Stimulated activated CD8-positive, alpha-beta memory T cell treated with anti-CD3 and anti-CD28 coated beads, Interleukin-4, amount 100 ng/mL, for 48 hours (primary cell): Measurements from ENCODE around the gene S100A14.
A peak's percentile ranks its signal among the peaks of the same experiment; 100 is the strongest.
"Not testable (repeated sequence)": the region's sequence is repeated elsewhere in the genome, so short reads cannot be mapped to it uniquely, and the experiment has no call there.

Experiments used
- DNase-seq: peaks from one replicate; pipeline ENCODE4 v3.0.0-alpha.2; 2020

The S100A14 gene

GRCh38 chr1:153616144-153616916 is at the start of gene S100A14:
S100A14 (minus strand) TSS chr1:153616325; CDS start chr1:153615858, 467 bp downstream.
- no peak for DNase-seq

DNA sequence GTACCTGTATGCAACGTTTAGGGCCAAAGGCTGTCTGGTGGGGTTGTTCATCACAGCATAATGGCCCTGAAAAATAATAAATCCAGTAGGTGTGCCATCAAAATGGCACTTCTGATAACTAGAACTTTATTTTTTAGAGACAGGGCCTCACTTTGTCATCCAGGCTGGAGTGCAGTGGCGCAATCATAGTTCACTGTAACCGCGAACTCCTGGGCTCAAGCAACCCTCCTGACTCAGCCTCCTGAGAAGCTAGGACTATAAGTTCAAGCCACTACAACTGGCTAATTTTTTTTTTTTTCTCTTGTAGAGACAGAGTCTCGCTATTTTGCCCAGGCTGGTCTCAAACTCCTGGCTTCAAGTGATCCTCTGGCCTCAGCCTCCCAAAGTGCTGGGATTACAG is 47.1 kb upstream of the S100A14 start:
- DNase-seq, result no peak

- no peak for DNase-seq
These were observed 46.1 kb upstream of the S100A14 start for GRCh38 chr1:153662269-153662668.

GRCh38 chr1:153661111-153661708 is 45.1 kb upstream of the S100A14 start:
- DNase-seq, result no peak

DNA sequence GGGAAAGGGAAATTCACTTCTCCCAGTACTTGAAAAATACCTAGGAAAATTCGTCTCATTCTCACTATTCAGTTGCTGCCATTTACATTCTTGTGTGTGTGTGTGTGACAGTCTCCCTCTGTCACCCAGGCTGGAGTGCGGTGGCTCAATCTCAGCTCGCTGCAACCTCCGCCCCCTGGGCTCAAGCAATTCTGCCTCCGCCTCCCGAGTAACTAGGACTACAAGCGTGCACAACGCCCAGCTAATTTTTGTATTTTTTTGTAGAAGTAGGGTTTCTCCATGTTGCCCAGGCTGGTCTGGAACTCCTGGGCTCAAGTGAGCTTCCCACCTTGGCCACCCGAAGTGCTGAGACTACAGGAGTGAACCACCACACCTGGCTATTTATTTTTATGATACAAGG is 43.5 kb upstream of the S100A14 start:
- DNase-seq, result no peak

- DNase-seq, result no peak
These were observed 43.0 kb upstream of the S100A14 start for GRCh38 chr1:153659175-153659534.

- peak; percentile 93 for DNase-seq
These were observed 42.5 kb upstream of the S100A14 start, which contains the start of gene SNAPIN for GRCh38 chr1:153658400-153659174. SNAPIN (plus strand) TSS chr1:153658703; CDS start chr1:153658744, 41 bp downstream.

- no peak for DNase-seq
These were observed 39.2 kb upstream of the S100A14 start for GRCh38 chr1:153655333-153655732.

- no peak for DNase-seq
These were observed 36.8 kb upstream of the S100A14 start for GRCh38 chr1:153652805-153653500.

DNA sequence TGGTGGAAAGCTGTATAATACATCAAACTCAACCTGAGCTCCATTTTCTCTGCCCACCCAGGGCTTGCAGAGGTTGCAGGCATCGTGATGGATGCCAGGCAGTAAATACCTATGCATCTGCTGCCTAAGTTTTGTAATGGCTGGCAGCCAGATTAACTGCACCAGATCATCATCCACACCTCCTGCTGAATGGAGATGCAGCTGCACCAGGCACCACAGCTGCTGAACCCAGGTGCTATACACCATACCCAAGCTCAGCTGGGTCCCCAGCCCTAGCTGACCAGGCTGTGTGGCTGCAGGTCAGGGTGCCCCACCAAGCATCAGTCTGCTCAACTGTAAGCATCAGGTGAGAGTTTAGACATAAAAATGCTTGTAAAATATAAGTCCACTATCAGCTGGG is 35.6 kb upstream of the S100A14 start:
- DNase-seq, result no peak

GRCh38 chr1:153649863-153650235 is 33.7 kb upstream of the S100A14 start:
- no peak for DNase-seq

GRCh38 chr1:153649137-153649862 is 33.2 kb upstream of the S100A14 start:
- DNase-seq, result no peak

- DNase-seq, result no peak
These were observed 32.0 kb upstream of the S100A14 start for GRCh38 chr1:153648000-153648643.

GRCh38 chr1:153647346-153647714 is 31.2 kb upstream of the S100A14 start:
- no peak for DNase-seq

- DNase-seq, result no peak
These were observed 30.7 kb upstream of the S100A14 start for GRCh38 chr1:153646672-153647345.

- DNase-seq, result no peak
These were observed 27.7 kb upstream of the S100A14 start for GRCh38 chr1:153643816-153644215.

- no peak for DNase-seq
These were observed 27.0 kb upstream of the S100A14 start for GRCh38 chr1:153643100-153643499.

DNA sequence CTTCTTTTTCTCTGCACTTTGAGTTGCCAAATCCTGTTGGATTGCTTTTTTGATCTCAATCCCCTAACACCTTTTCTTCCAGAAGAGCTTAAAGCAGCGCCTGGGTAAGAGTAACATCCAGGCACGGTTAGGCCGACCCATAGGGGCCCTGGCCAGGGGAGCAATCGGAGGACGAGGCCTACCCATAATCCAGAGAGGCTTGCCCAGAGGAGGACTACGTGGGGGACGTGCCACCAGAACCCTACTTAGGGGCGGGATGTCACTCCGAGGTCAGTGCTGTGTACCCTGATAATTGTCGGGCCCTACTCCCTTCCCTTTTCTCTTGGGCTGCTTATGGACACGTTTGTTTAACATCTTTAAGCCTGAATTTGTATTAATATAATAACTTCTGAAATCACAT is 26.0 kb upstream of the S100A14 start:
- DNase-seq, result no peak

- DNase-seq, result no peak
These were observed 24.7 kb upstream of the S100A14 start for GRCh38 chr1:153640861-153641260.

GRCh38 chr1:153640213-153640612 is 24.1 kb upstream of the S100A14 start:
- DNase-seq, result not testable (repeated sequence)

DNA sequence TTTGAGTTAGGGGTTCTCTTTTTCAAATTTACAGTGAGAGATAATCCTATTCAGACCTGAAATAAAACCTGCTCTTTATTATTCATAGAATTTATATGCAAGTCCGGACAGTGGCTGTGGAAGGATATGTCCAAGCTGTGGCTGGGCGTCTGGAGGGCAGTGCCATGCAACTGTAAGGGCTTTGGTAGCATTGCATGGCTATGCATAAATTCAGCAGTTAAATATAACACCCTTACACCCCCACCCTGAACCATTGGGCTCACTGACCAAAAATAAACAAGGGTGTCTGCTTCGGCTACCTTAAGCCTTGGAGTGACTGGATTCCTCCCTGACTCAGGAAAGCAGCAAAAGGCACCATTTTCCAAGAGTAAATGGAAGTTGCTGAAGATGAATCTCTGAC is 23.2 kb upstream of the S100A14 start:
- no peak for DNase-seq
